Esophagus muscularis mucosa (tissue), 3 donors: ENCODE measurements around the gene FAM222B.

Experiments used
- CTCF ChIP-seq, 3 experiments: fragments of 200-600 bp in 2 of 3; fragments of 450-650 bp in 1 of 3; sonication (generic) in 2 of 3; IDR thresholded peaks; one replicate each; pipeline ENCODE4 v1.5.1; 2017 to 2019; ENCODE audit warnings: antibody characterized with exemption in 3 of 3, mild to moderate bottlenecking in 2 of 3, moderate library complexity in 1 of 3
- POLR2AphosphoS5 ChIP-seq, 2 donors: sonication (generic); formaldehyde crosslinking; IDR thresholded peaks; one replicate each; pipeline ENCODE4 v1.6.1; 2017; ENCODE audit warnings: antibody characterized with exemption in 2 of 2

- TF ChIP-seq CTCF (IDR thresholded peaks at IDR 0.05) (no peak), POLR2AphosphoS5 (IDR thresholded peaks at IDR 0.05) (no peak)
These were observed 35.7 kb upstream of the FAM222B start for GRCh38 chr17:28878158-28878910.
